ENCODE data around the gene UHMK1. TPM values are rescaled to one million over a fixed set of nuclear protein-coding genes. Genes with fewer than 3 reads are reported as not detected.
"Not testable (repeated sequence)": the region's sequence is repeated elsewhere in the genome, so short reads cannot be mapped to it uniquely, and the experiment has no call there.

Gene UHMK1
- total RNA-seq, 1 donor from 2014 or later: 20.7 TPM

GRCh38 chr1:162476620-162477019 lies 21.0 kb upstream of the UHMK1 start:
- intact Hi-C loops (cut with micrococcal nuclease): no loop called here
- H3K9me3 ChIP-seq (replicated peaks): peaks cover 40% of the 10 kb centered on the region
- H3K4me3 ChIP-seq: no peak overlapping the region
- H3K4me1 ChIP-seq: no peaks in the 10 kb centered on the region
- peaks cover 4% of the 10 kb centered on the region for H3K27me3 ChIP-seq (ENCODE audit: low read depth)
- no peak for TF ChIP-seq CTCF (IDR thresholded peaks at IDR 0.05; ENCODE audit: borderline replicate concordance)
- H3K27ac ChIP-seq (replicated peaks): no peak overlapping the region
- peaks cover 2% of the 10 kb centered on the region for H3K36me3 ChIP-seq
- no peak for DNase-seq

- Histone ChIP-seq H3K27me3 (ENCODE audit: low read depth) (peaks cover 29% of the 10 kb centered on the region), H3K4me3 (no peak overlapping the region), H3K36me3 (no peaks in the 10 kb centered on the region), H3K4me1 (no peaks in the 10 kb centered on the region), H3K27ac (replicated peaks) (no peak overlapping the region), H3K9me3 (replicated peaks) (peaks cover 12% of the 10 kb centered on the region)
- no peak for TF ChIP-seq CTCF (IDR thresholded peaks at IDR 0.05; ENCODE audit: borderline replicate concordance)
- DNase-seq: no peak
- intact Hi-C loops (cut with micrococcal nuclease): no loop called here
These were observed 12.4 kb upstream of the UHMK1 start for GRCh38 chr1:162485236-162485635.

GRCh38 chr1:162487241-162487640 lies 10.4 kb upstream of the UHMK1 start:
- intact Hi-C loops (cut with micrococcal nuclease): no loop called here
- TF ChIP-seq CTCF (IDR thresholded peaks at IDR 0.05; ENCODE audit: borderline replicate concordance): no peak
- no peak for DNase-seq
- Histone ChIP-seq H3K27me3 (ENCODE audit: low read depth) (peaks cover 44% of the 10 kb centered on the region), H3K36me3 (no peaks in the 10 kb centered on the region), H3K4me1 (no peaks in the 10 kb centered on the region), H3K4me3 (no peak overlapping the region), H3K27ac (replicated peaks) (no peak overlapping the region), H3K9me3 (replicated peaks) (no peaks in the 10 kb centered on the region)

GRCh38 chr1:162488219-162488618 lies 9.4 kb upstream of the UHMK1 start:
- H3K27ac ChIP-seq (replicated peaks): no peak overlapping the region
- no peak for DNase-seq
- peaks cover 42% of the 10 kb centered on the region for H3K27me3 ChIP-seq (ENCODE audit: low read depth)
- no peaks in the 10 kb centered on the region for H3K36me3 ChIP-seq
- no peak for TF ChIP-seq CTCF (IDR thresholded peaks at IDR 0.05; ENCODE audit: borderline replicate concordance)
- H3K4me3 ChIP-seq: no peak overlapping the region
- intact Hi-C loops (cut with micrococcal nuclease): no loop called here
- no peaks in the 10 kb centered on the region for H3K4me1 ChIP-seq
- H3K9me3 ChIP-seq (replicated peaks): no peaks in the 10 kb centered on the region

- H3K27ac ChIP-seq (replicated peaks); H3K9me3 ChIP-seq (replicated peaks); H3K4me3 ChIP-seq; intact Hi-C loops (cut with micrococcal nuclease); DNase-seq; H3K36me3 ChIP-seq; H3K27me3 ChIP-seq (ENCODE audit: low read depth): not testable (repeated sequence)
- peaks cover 37% of the 10 kb centered on the region for H3K4me1 ChIP-seq
These were observed 1.9 kb upstream of the UHMK1 start for GRCh38 chr1:162495531-162496233.

GRCh38 chr1:162497104-162497722 lies 405 bp upstream of the UHMK1 start:
- intact Hi-C loops (cut with micrococcal nuclease): no loop called here
- Histone ChIP-seq H3K4me3 (peak overlapping the region; percentile 95), H3K27ac (replicated peaks) (peak overlapping the region; percentile 95), H3K27me3 (ENCODE audit: low read depth) (no peaks in the 10 kb centered on the region), H3K4me1 (peaks cover 45% of the 10 kb centered on the region), H3K36me3 (peaks cover 21% of the 10 kb centered on the region), H3K9me3 (replicated peaks) (no peaks in the 10 kb centered on the region)
- TF ChIP-seq CTCF (IDR thresholded peaks at IDR 0.05; ENCODE audit: borderline replicate concordance): no peak
- DNase-seq: no peak

All from left ventricle myocardium inferior (tissue), 1 donor.